NCI-H1048 (cell line): ENCODE data around the gene CLDN25.
"Not testable (repeated sequence)": the region's sequence is repeated elsewhere in the genome, so short reads cannot be mapped to it uniquely, and the experiment has no call there.

Experiments
- DNase-seq: peaks from one replicate; lab custom pipeline; 2025; lab: John Stamatoyannopoulos, UW

CLDN25 gene

GRCh38 chr11:113779496-113779895 lies at the start of gene CLDN25:
Gene CLDN25, plus strand, starts transcription at chr11:113779796. Its CDS starts 0 bp downstream, at chr11:113779796.
- no peak for DNase-seq

- no peak for DNase-seq
Observed at GRCh38 chr11:113730887-113731726, 48.5 kb upstream of the CLDN25 start.

GRCh38 chr11:113732092-113732491 lies 47.5 kb upstream of the CLDN25 start:
- DNase-seq, result no peak

- DNase-seq, result no peak
Observed at GRCh38 chr11:113736323-113736722, 43.3 kb upstream of the CLDN25 start.

GRCh38 chr11:113752932-113753331 lies 26.7 kb upstream of the CLDN25 start:
- DNase-seq, result no peak

- DNase-seq, result no peak
Observed at GRCh38 chr11:113760241-113760640, 19.4 kb upstream of the CLDN25 start.

GRCh38 chr11:113763040-113763439 lies 16.6 kb upstream of the CLDN25 start:
- DNase-seq, result not testable (repeated sequence)

- no peak for DNase-seq
Observed at GRCh38 chr11:113764527-113765219, 14.9 kb upstream of the CLDN25 start.

GRCh38 chr11:113771964-113772363 lies 7.6 kb upstream of the CLDN25 start:
- no peak for DNase-seq

- DNase-seq, result no peak
Observed at GRCh38 chr11:113773092-113773415, 6.5 kb upstream of the CLDN25 start.

GRCh38 chr11:113773416-113774173 lies 6.0 kb upstream of the CLDN25 start, which contains the start of gene ZW10:
Gene ZW10, minus strand, starts transcription at chr11:113773692. Its CDS starts 26 bp downstream, at chr11:113773666.
- DNase-seq, result peak; percentile 92

- DNase-seq, result no peak
Observed at GRCh38 chr11:113774174-113774503, 5.5 kb upstream of the CLDN25 start.

- peak; percentile 44 for DNase-seq
Observed at GRCh38 chr11:113778111-113778910, 1.3 kb upstream of the CLDN25 start.

- no peak for DNase-seq
Observed at GRCh38 chr11:113781682-113782081, 2.1 kb downstream of the CLDN25 start.

- DNase-seq, result no peak
Observed at GRCh38 chr11:113782134-113782533, 2.5 kb downstream of the CLDN25 start.

- not testable (repeated sequence) for DNase-seq
Observed at GRCh38 chr11:113789016-113789415, 9.4 kb downstream of the CLDN25 start.

GRCh38 chr11:113789675-113790320 lies 10.2 kb downstream of the CLDN25 start:
- DNase-seq, result no peak

- no peak for DNase-seq
Observed at GRCh38 chr11:113796663-113797259, 17.2 kb downstream of the CLDN25 start.

- DNase-seq, result no peak
Observed at GRCh38 chr11:113802621-113803020, 23.0 kb downstream of the CLDN25 start.

GRCh38 chr11:113805640-113806039 lies 26.0 kb downstream of the CLDN25 start:
- no peak for DNase-seq

GRCh38 chr11:113806406-113806805 lies 26.8 kb downstream of the CLDN25 start:
- DNase-seq, result no peak
